DOHH2 (cell line): ENCODE results near the gene SLC28A3.

Experiments
- H3F3A ChIP-seq: fragments of 200-600 bp; sonication (generic), shearing (Covaris generic); 2 replicates; pipeline ENCODE4 v1.6.0; 2016; ENCODE audit warnings: antibody characterized with exemption, mild to moderate bottlenecking; ENCODE audit not compliant: control insufficient read depth, insufficient read depth
- H3K27ac ChIP-seq: fragments of 200-600 bp; sonication (generic); 2 replicates; pipeline ENCODE4 v1.5.1; 2014; ENCODE audit warnings: low read depth, mild to moderate bottlenecking, low read length, moderate library complexity
- H3K27me3 ChIP-seq: fragments of 200-600 bp; sonication (generic); 2 replicates; pipeline ENCODE4 v1.6.1; 2014; ENCODE audit warnings: mild to moderate bottlenecking, low read length, mixed read lengths; ENCODE audit not compliant: control insufficient read depth
- H3K36me3 ChIP-seq: fragments of 200-600 bp; sonication (generic); 2 replicates; pipeline ENCODE4 v1.6.1; 2014; ENCODE audit warnings: mild to moderate bottlenecking, low read length, moderate library complexity, mixed read lengths; ENCODE audit not compliant: control insufficient read depth
- H3K4me1 ChIP-seq: fragments of 200-600 bp; sonication (generic); 2 replicates; pipeline ENCODE4 v1.6.1; 2014; ENCODE audit warnings: mild to moderate bottlenecking, low read length, mixed read lengths; ENCODE audit not compliant: control insufficient read depth
- H3K4me2 ChIP-seq: fragments of 200-600 bp; sonication (generic); 2 replicates; pipeline ENCODE4 v1.6.0; 2014; ENCODE audit warnings: mild to moderate bottlenecking, low read length, moderate library complexity
- H3K4me3 ChIP-seq: fragments of 200-600 bp; sonication (generic); 2 replicates; pipeline ENCODE4 v1.5.1; 2014; ENCODE audit warnings: mild to moderate bottlenecking, low read length, mixed read lengths
- H3K79me2 ChIP-seq: fragments of 200-600 bp; sonication (generic); 2 replicates; pipeline ENCODE4 v1.6.1; 2014; ENCODE audit warnings: mild to moderate bottlenecking, low read length, mixed read lengths; ENCODE audit not compliant: control insufficient read depth
- H3K9me2 ChIP-seq: fragments of 200-600 bp; sonication (generic); replicated peaks from 2 replicates; pipeline ENCODE4 v1.6.1; 2014; ENCODE audit warnings: mild to moderate bottlenecking, low read length, mixed read lengths; ENCODE audit not compliant: control insufficient read depth
- H3K9me3 ChIP-seq: fragments of 200-600 bp; sonication (generic); 2 replicates; pipeline ENCODE4 v1.6.1; 2014; ENCODE audit warnings: antibody characterized with exemption, low read length, mixed read lengths; ENCODE audit not compliant: control insufficient read depth, insufficient read depth
- H4K20me1 ChIP-seq: fragments of 200-600 bp; sonication (generic); 2 replicates; pipeline ENCODE4 v1.6.0; 2014; ENCODE audit warnings: low read depth, mild to moderate bottlenecking, antibody characterized with exemption, low read length, moderate library complexity; ENCODE audit not compliant: control insufficient read depth, insufficient read depth
- CTCF ChIP-seq: fragments of 200-600 bp; sonication (generic); IDR thresholded peaks from one replicate; pipeline ENCODE4 v1.5.1; 2014; ENCODE audit warnings: antibody characterized with exemption, mild to moderate bottlenecking, low read depth, low read length; ENCODE audit not compliant: poor library complexity, severe bottlenecking
- EZH2phosphoT487 ChIP-seq: fragments of 200-600 bp; sonication (generic); IDR thresholded peaks from 2 replicates; pipeline ENCODE4 v1.6.1; 2017; ENCODE audit warnings: borderline replicate concordance, mild to moderate bottlenecking, antibody characterized with exemption, low read length, moderate library complexity, mixed read lengths

The SLC28A3 gene

GRCh38 chr9:84339503-84339902 lies 1.1 kb downstream of the SLC28A3 start:
- no peaks in the 10 kb centered on the region for H3K9me2 ChIP-seq

GRCh38 chr9:84338792-84339191 lies 1.8 kb downstream of the SLC28A3 start:
- Histone ChIP-seq H3K9me3 (no peaks in the 10 kb centered on the region), H4K20me1 (no peaks in the 10 kb centered on the region), H3K4me1 (no peaks in the 10 kb centered on the region), H3K27me3 (no peaks in the 10 kb centered on the region), H3F3A (no peaks in the 10 kb centered on the region), H3K27ac (no peak overlapping the region), H3K4me2 (no peak overlapping the region), H3K9me2 (no peaks in the 10 kb centered on the region), H3K36me3 (no peaks in the 10 kb centered on the region), H3K4me3 (no peak overlapping the region), H3K79me2 (no peaks in the 10 kb centered on the region)
- TF ChIP-seq EZH2phosphoT487 (no peak), CTCF (no peak)

More at GRCh38 chr9:84339503-84339902, 1.1 kb downstream of the SLC28A3 start:
- no peak for TF ChIP-seq CTCF
- no peak for TF ChIP-seq EZH2phosphoT487
- Histone ChIP-seq H3F3A (no peaks in the 10 kb centered on the region), H3K27ac (no peak overlapping the region), H4K20me1 (no peaks in the 10 kb centered on the region), H3K4me3 (no peak overlapping the region), H3K4me2 (no peak overlapping the region), H3K36me3 (no peaks in the 10 kb centered on the region), H3K79me2 (no peaks in the 10 kb centered on the region), H3K4me1 (no peaks in the 10 kb centered on the region), H3K9me3 (no peaks in the 10 kb centered on the region), H3K27me3 (no peaks in the 10 kb centered on the region)

- H3K27ac ChIP-seq = no peak overlapping the region
- no peaks in the 10 kb centered on the region for H3K9me2 ChIP-seq
- H3K9me3 ChIP-seq = no peaks in the 10 kb centered on the region
- no peaks in the 10 kb centered on the region for H3K4me1 ChIP-seq
- H3K4me2 ChIP-seq = no peak overlapping the region
- H3K27me3 ChIP-seq = no peaks in the 10 kb centered on the region
- no peak overlapping the region for H3K4me3 ChIP-seq
- H3K36me3 ChIP-seq = no peaks in the 10 kb centered on the region
- H4K20me1 ChIP-seq = no peaks in the 10 kb centered on the region
- H3F3A ChIP-seq = no peaks in the 10 kb centered on the region
- H3K79me2 ChIP-seq = no peaks in the 10 kb centered on the region
- no peak for TF ChIP-seq EZH2phosphoT487
- no peak for TF ChIP-seq CTCF
Measured at GRCh38 chr9:84337252-84337651, 3.3 kb downstream of the SLC28A3 start.
